ENCODE results near the gene TPH2. TPM values are rescaled to one million over a fixed set of nuclear protein-coding genes. Genes with fewer than 3 reads are reported as not detected.

TPH2 gene
- total and polyA plus RNA-seq, 2 of the 13 experiments (the other 11 are each of a cell fraction or from before 2014, with no cell fraction given), result not detected

DNA sequence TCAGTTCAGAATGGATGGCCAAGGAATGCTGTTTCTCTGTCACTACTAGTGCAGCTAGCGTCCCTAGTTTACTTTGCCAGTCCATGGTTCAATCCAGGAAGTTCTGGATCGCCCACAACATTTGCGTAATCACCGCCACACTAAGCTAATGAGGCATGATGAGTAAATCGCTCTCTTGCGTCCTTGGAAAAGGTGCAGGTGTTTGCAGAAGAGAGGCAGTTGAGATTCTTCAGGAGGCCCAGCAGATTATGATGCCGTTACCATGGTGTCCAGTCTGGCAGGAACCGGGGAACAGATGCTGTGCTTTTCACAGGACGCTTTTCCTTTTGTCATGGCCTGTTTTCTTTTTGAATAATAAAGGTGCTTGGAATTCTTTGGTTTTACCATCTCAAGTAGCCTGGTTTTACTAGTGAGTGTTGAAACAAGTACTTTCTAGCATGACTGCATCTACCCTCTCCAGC is 9.0 kb downstream of the TPH2 start (continued):
- 0 out of 2 replicates have a peak, but pooled peaks have one; percentile 34 for TF ChIP-seq ZNF264 (CRISPR knock-in tag; IDR thresholded peaks at IDR 0.05)
- TF ChIP-seq NFYC (CRISPR knock-in tag; IDR thresholded peaks at IDR 0.05), result no peak
- no peak for TF ChIP-seq CC2D1A (CRISPR knock-in tag; IDR thresholded peaks at IDR 0.05)
- TF ChIP-seq ZNF20 (CRISPR knock-in tag; IDR thresholded peaks at IDR 0.05), result no peak
- TF ChIP-seq ZSCAN31 (CRISPR knock-in tag; IDR thresholded peaks at IDR 0.05; ENCODE audit: low read depth), result no peak
- peak; percentile 91 for TF ChIP-seq SALL1 (CRISPR knock-in tag; IDR thresholded peaks at IDR 0.05)
- TF ChIP-seq HES4 (CRISPR knock-in tag; IDR thresholded peaks at IDR 0.05; ENCODE audit: borderline replicate concordance), result no peak
- TF ChIP-seq, protein P1, sequence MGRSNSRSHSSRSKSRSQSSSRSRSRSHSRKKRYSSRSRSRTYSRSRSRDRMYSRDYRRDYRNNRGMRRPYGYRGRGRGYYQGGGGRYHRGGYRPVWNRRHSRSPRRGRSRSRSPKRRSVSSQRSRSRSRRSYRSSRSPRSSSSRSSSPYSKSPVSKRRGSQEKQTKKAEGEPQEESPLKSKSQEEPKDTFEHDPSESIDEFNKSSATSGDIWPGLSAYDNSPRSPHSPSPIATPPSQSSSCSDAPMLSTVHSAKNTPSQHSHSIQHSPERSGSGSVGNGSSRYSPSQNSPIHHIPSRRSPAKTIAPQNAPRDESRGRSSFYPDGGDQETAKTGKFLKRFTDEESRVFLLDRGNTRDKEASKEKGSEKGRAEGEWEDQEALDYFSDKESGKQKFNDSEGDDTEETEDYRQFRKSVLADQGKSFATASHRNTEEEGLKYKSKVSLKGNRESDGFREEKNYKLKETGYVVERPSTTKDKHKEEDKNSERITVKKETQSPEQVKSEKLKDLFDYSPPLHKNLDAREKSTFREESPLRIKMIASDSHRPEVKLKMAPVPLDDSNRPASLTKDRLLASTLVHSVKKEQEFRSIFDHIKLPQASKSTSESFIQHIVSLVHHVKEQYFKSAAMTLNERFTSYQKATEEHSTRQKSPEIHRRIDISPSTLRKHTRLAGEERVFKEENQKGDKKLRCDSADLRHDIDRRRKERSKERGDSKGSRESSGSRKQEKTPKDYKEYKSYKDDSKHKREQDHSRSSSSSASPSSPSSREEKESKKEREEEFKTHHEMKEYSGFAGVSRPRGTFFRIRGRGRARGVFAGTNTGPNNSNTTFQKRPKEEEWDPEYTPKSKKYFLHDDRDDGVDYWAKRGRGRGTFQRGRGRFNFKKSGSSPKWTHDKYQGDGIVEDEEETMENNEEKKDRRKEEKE (IDR thresholded peaks at IDR 0.05), result no peak
- TF ChIP-seq NFYB (CRISPR knock-in tag; IDR thresholded peaks at IDR 0.05), result no peak
- TF ChIP-seq, protein P2, sequence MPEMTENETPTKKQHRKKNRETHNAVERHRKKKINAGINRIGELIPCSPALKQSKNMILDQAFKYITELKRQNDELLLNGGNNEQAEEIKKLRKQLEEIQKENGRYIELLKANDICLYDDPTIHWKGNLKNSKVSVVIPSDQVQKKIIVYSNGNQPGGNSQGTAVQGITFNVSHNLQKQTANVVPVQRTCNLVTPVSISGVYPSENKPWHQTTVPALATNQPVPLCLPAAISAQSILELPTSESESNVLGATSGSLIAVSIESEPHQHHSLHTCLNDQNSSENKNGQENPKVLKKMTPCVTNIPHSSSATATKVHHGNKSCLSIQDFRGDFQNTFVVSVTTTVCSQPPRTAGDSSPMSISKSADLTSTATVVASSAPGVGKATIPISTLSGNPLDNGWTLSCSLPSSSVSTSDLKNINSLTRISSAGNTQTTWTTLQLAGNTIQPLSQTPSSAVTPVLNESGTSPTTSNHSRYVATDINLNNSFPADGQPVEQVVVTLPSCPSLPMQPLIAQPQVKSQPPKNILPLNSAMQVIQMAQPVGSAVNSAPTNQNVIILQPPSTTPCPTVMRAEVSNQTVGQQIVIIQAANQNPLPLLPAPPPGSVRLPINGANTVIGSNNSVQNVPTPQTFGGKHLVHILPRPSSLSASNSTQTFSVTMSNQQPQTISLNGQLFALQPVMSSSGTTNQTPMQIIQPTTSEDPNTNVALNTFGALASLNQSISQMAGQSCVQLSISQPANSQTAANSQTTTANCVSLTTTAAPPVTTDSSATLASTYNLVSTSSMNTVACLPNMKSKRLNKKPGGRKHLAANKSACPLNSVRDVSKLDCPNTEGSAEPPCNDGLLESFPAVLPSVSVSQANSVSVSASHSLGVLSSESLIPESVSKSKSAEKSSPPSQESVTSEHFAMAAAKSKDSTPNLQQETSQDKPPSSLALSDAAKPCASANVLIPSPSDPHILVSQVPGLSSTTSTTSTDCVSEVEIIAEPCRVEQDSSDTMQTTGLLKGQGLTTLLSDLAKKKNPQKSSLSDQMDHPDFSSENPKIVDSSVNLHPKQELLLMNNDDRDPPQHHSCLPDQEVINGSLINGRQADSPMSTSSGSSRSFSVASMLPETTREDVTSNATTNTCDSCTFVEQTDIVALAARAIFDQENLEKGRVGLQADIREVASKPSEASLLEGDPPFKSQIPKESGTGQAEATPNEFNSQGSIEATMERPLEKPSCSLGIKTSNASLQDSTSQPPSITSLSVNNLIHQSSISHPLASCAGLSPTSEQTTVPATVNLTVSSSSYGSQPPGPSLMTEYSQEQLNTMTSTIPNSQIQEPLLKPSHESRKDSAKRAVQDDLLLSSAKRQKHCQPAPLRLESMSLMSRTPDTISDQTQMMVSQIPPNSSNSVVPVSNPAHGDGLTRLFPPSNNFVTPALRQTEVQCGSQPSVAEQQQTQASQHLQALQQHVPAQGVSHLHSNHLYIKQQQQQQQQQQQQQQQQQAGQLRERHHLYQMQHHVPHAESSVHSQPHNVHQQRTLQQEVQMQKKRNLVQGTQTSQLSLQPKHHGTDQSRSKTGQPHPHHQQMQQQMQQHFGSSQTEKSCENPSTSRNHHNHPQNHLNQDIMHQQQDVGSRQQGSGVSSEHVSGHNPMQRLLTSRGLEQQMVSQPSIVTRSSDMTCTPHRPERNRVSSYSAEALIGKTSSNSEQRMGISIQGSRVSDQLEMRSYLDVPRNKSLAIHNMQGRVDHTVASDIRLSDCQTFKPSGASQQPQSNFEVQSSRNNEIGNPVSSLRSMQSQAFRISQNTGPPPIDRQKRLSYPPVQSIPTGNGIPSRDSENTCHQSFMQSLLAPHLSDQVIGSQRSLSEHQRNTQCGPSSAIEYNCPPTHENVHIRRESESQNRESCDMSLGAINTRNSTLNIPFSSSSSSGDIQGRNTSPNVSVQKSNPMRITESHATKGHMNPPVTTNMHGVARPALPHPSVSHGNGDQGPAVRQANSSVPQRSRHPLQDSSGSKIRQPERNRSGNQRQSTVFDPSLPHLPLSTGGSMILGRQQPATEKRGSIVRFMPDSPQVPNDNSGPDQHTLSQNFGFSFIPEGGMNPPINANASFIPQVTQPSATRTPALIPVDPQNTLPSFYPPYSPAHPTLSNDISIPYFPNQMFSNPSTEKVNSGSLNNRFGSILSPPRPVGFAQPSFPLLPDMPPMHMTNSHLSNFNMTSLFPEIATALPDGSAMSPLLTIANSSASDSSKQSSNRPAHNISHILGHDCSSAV (CRISPR knock-in tag; IDR thresholded peaks at IDR 0.05; ENCODE audit: borderline replicate concordance), result no peak
- TF ChIP-seq, protein P3, sequence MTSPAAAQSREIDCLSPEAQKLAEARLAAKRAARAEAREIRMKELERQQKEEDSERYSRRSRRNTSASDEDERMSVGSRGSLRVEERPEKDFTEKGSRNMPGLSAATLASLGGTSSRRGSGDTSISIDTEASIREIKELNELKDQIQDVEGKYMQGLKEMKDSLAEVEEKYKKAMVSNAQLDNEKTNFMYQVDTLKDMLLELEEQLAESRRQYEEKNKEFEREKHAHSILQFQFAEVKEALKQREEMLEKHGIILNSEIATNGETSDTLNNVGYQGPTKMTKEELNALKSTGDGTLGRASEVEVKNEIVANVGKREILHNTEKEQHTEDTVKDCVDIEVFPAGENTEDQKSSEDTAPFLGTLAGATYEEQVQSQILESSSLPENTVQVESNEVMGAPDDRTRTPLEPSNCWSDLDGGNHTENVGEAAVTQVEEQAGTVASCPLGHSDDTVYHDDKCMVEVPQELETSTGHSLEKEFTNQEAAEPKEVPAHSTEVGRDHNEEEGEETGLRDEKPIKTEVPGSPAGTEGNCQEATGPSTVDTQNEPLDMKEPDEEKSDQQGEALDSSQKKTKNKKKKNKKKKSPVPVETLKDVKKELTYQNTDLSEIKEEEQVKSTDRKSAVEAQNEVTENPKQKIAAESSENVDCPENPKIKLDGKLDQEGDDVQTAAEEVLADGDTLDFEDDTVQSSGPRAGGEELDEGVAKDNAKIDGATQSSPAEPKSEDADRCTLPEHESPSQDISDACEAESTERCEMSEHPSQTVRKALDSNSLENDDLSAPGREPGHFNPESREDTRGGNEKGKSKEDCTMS (CRISPR knock-in tag; conservative IDR thresholded peaks at IDR 0.05), result no peak
- TF ChIP-seq KDM5B (CRISPR knock-in tag; IDR thresholded peaks at IDR 0.05; ENCODE audit: borderline replicate concordance), result no peak
- no peak for TF ChIP-seq ZNF136 (CRISPR knock-in tag; IDR thresholded peaks at IDR 0.05; ENCODE audit: low read depth)
- TF ChIP-seq ZNF746 (CRISPR knock-in tag; IDR thresholded peaks at IDR 0.05), result no peak
- TF ChIP-seq CREB1 (IDR thresholded peaks at IDR 0.05), result peak; percentile 40; the same call in 1 of the 2 replicates
- peak; percentile 35; the same call in 1 of the 2 replicates for TF ChIP-seq CREB1 (CRISPR knock-in tag; IDR thresholded peaks at IDR 0.05)
- TF ChIP-seq MBNL3 (CRISPR knock-in tag; conservative IDR thresholded peaks at IDR 0.05), result no peak
- no peak for TF ChIP-seq ZNF773 (CRISPR knock-in tag; IDR thresholded peaks at IDR 0.05; ENCODE audit: borderline replicate concordance)

Measured in HepG2 (cell line).